K562 (cell line): ENCODE measurements around the gene CD82. TPM values are rescaled to one million over a fixed set of nuclear protein-coding genes. Genes with fewer than 3 reads are reported as not detected.

Experiments
- ATAC-seq: fragments of 200-7000 bp; cut with Tn5 transposase; 3 replicates; pipeline ENCODE4 v1.9.1; 2020; ENCODE audit warnings: moderate library complexity
- BruUV-seq: library from RNA; stranded (reverse); fragments of 400-500 nt; replicated peaks from 2 replicates; lab custom pipeline; 2021; lab: Mats Ljungman, UMichigan
- CTCF ChIA-PET: fragments of 300-600 bp; formaldehyde crosslinking; extraction: SDS; loops from one replicate; lab custom pipeline; 2021; ENCODE audit warnings: low intra/inter-chr PET ratio; lab: Yijun Ruan, JAX
- POLR2A ChIA-PET: fragments of 300-600, 350-650 bp; sonication (Branson Sonifier 250); formaldehyde crosslinking; extraction: SDS; loops from one replicate; lab custom pipeline; 2021; ENCODE audit warnings: antibody characterized with exemption, inconsistent platforms; lab: Yijun Ruan, JAX
- DNase-seq, 4 experiments: peaks; one replicate each; pipeline versions ENCODE4 v3.0.0 to v3.0.0-alpha.2; 2011 to 2018; ENCODE audit warnings: low spot score in 3 of 4, mixed read lengths in 3 of 4; ENCODE audit errors: extremely low read depth in 1 of 4
- FAIRE-seq: peaks from 2 replicates; lab custom pipeline; 2011; peaks lifted over from hg19 to GRCh38; lab: Jason Lieb, UNC
- H2AFZ ChIP-seq: 2 replicates; pipeline ENCODE4 v1.6.0; 2011; ENCODE audit warnings: low read depth, low read length, control low read depth, inconsistent platforms
- H3K27ac ChIP-seq: fragments of 200-600 bp; 3 replicates; pipeline ENCODE4 v1.8.0; 2011; ENCODE audit warnings: low read depth, mild to moderate bottlenecking, control low read depth, inconsistent platforms, low read length, moderate library complexity, mixed read lengths; ENCODE audit errors: extremely low read depth
- H3K27me3 ChIP-seq, 2 experiments: fragments of 300-600 bp in 1 of 2; 2 replicates in 1 of 2; 3 replicates in 1 of 2; pipeline versions ENCODE4 v1.6.0 to v1.8.0; 2011; ENCODE audit warnings: inconsistent platforms in 2 of 2, low read length in 2 of 2, mild to moderate bottlenecking in 1 of 2, mixed read lengths in 1 of 2, moderate library complexity in 1 of 2; ENCODE audit not compliant: control insufficient read depth in 2 of 2, insufficient read depth in 2 of 2
- H3K36me3 ChIP-seq: fragments of 300-600 bp; 3 replicates; pipeline ENCODE4 v1.8.0; 2011; ENCODE audit warnings: mild to moderate bottlenecking, low read length, inconsistent platforms; ENCODE audit not compliant: control insufficient read depth, insufficient read depth
- H3K4me1 ChIP-seq, 2 experiments: fragments of 200-600 bp in 1 of 2; replicated peaks in 1 of 2; 2 replicates in 1 of 2; 3 replicates in 1 of 2; pipeline versions ENCODE4 v1.5.1 to v1.8.0; 2011; ENCODE audit warnings: inconsistent platforms in 2 of 2, low read length in 2 of 2, mild to moderate bottlenecking in 1 of 2, mixed read lengths in 1 of 2, moderate library complexity in 1 of 2; ENCODE audit not compliant: control insufficient read depth in 2 of 2, insufficient read depth in 2 of 2
- H3K4me2 ChIP-seq: 2 replicates; pipeline ENCODE4 v1.6.1; 2011; ENCODE audit warnings: low read length, control low read depth, inconsistent platforms, mixed read lengths; ENCODE audit not compliant: insufficient read depth
- H3K4me3 ChIP-seq: fragments of 200-600 bp; sonication (generic), shearing (Covaris generic); 2 replicates; pipeline ENCODE4 v1.5.1; 2016; ENCODE audit warnings: control low read depth, inconsistent platforms
- H3K79me2 ChIP-seq: fragments of 200-600 bp; 3 replicates; pipeline ENCODE4 v1.8.0; 2011; ENCODE audit warnings: low read length, inconsistent platforms; ENCODE audit not compliant: control insufficient read depth, insufficient read depth
- H3K9ac ChIP-seq, 2 experiments: 2 replicates each; pipeline versions ENCODE4 v1.6.0 to v1.6.1; 2011; ENCODE audit warnings: low read depth in 2 of 2, low read length in 2 of 2, control low read depth in 1 of 2, inconsistent platforms in 1 of 2, mild to moderate bottlenecking in 1 of 2, mixed read lengths in 1 of 2; ENCODE audit not compliant: insufficient read depth in 1 of 2
- H3K9me1 ChIP-seq: one replicate; pipeline ENCODE4 v1.6.0; 2011; ENCODE audit warnings: inconsistent platforms, mild to moderate bottlenecking, low read length, moderate library complexity; ENCODE audit not compliant: control insufficient read depth, insufficient read depth
- H3K9me3 ChIP-seq: replicated peaks from 2 replicates; pipeline ENCODE4 v1.5.1; 2011; ENCODE audit warnings: low read depth, low read length, inconsistent platforms; ENCODE audit not compliant: control insufficient read depth, insufficient read depth
- H4K20me1 ChIP-seq: replicated peaks from 2 replicates; pipeline ENCODE4 v1.6.1; 2011; ENCODE audit warnings: low read length, inconsistent platforms, mixed read lengths; ENCODE audit not compliant: control insufficient read depth, insufficient read depth
- CUX1 ChIP-seq: fragments of 200-800 bp; sonication (Bioruptor generic); IDR thresholded peaks from 2 replicates; pipeline ENCODE4 v1.6.1; 2016; ENCODE audit warnings: missing genetic modification characterization, missing compliant biosample characterization
- ID3 ChIP-seq, 2 experiments: fragments of 250-450 bp in 1 of 2; fragments of 450-650 bp in 1 of 2; sonication (Bioruptor Pico) in 1 of 2; IDR thresholded peaks; 2 replicates each; pipeline versions ENCODE4 v1.6.1 to v1.8.0; 2016 to 2021; ENCODE audit warnings: mild to moderate bottlenecking in 2 of 2, moderate library complexity in 2 of 2, missing compliant biosample characterization in 1 of 2, missing genetic modification characterization in 1 of 2
- ILF3 ChIP-seq: fragments of 450-650 bp; IDR thresholded peaks from 2 replicates; pipeline ENCODE4 v1.6.1; 2018; ENCODE audit warnings: antibody characterized with exemption, mild to moderate bottlenecking, moderate library complexity, borderline replicate concordance
- KAT7 ChIP-seq: sonication (generic); formaldehyde crosslinking; IDR thresholded peaks from 2 replicates; pipeline ENCODE4 v1.8.0; 2022; ENCODE audit warnings: missing genetic modification reagents, mild to moderate bottlenecking, borderline replicate concordance
- MEIS2 ChIP-seq: fragments of 450-650 bp; IDR thresholded peaks from 2 replicates; pipeline ENCODE4 v1.6.1; 2014; ENCODE audit warnings: mild to moderate bottlenecking; ENCODE audit not compliant: partially characterized antibody
- MITF ChIP-seq: IDR thresholded peaks from 2 replicates; pipeline ENCODE4 v1.6.1; 2014; ENCODE audit warnings: antibody characterized with exemption
- POLR2G ChIP-seq: fragments of 200-400 bp; formaldehyde crosslinking; IDR thresholded peaks from 2 replicates; pipeline ENCODE4 v1.6.1; 2017; ENCODE audit warnings: low read depth, mild to moderate bottlenecking, antibody characterized with exemption, low read length, moderate library complexity
- WGBS: fragments of 100-300 bp; shearing (Covaris generic); methylation state at CpG from one replicate; pipeline ENCODE4 v1.1.6; 2016; ENCODE audit warnings: low coverage, mixed read lengths; ENCODE audit not compliant: insufficient coverage; ENCODE audit errors: missing lambda C conversion rate; 5-methylcytosine and 5-hydroxymethylcytosine counted together
- in situ Hi-C: fragments of 300-500 bp; cut with MboI; formaldehyde crosslinking; loops from 4 replicates; pipeline ENCODE4 v1.15.0; 2018; ENCODE audit warnings: inconsistent platforms, mixed read lengths
- intact Hi-C: fragments of 100-400 bp; cut with micrococcal nuclease; formaldehyde crosslinking; loops from 2 replicates; pipeline ENCODE4 v1.14.2; 2022
- polyA plus RNA-seq, 8 experiments: library from polyadenylated mRNA; depleted of rRNA in 4 of 8; stranded (reverse) in 5 of 8; unstranded in 3 of 8; fragments of >200 nt; fragmentation: Nextera tagmentation in 2 of 8; fragmentation: Illumina TruSeq in 1 of 8; extraction: Ambion mirVana in 2 of 8; extraction: Trizol in 1 of 8; gene quantifications; 2 replicates each; pipeline versions ENCODE4 v1.2.1 to v1.2.3, GENCODE V29; 2011 to 2014; ENCODE audit warnings: inconsistent platforms in 1 of 8, missing spikeins in 1 of 8
- total RNA-seq, 7 experiments: library from RNA; depleted of rRNA in 6 of 7; stranded (reverse); fragments of >200 nt in 6 of 7; fragmentation: Illumina TruSeq in 2 of 7; extraction: Trizol in 2 of 7; gene quantifications; 2 replicates each; pipeline versions ENCODE4 v1.2.1 to v1.2.3, GENCODE V29; 2011 to 2021; ENCODE audit warnings: low replicate concordance in 1 of 7
- TF ChIP-seq, protein P1 (sequence below): fragments of 250-450 bp; sonication (Bioruptor Pico); IDR thresholded peaks from 2 replicates; pipeline ENCODE4 v1.9.0; 2021; ENCODE audit warnings: mild to moderate bottlenecking
- TF ChIP-seq, protein P2 (sequence below): fragments of 450-650 bp; IDR thresholded peaks from 2 replicates; pipeline ENCODE4 v1.6.1; 2016
- TF ChIP-seq, protein P3 (sequence below): fragments of 250-450 bp; sonication (Bioruptor Pico); IDR thresholded peaks from 2 replicates; pipeline ENCODE4 v1.5.0; 2022; ENCODE audit warnings: mild to moderate bottlenecking

CD82 gene
- total and polyA plus RNA-seq, 9 of the 15 experiments (the other 6 are each of a cell fraction or from before 2014, with no cell fraction given): 0.27 to 9.4 (median 3.0) TPM

GRCh38 chr11:44550123-44550522 is 15.3 kb upstream of the CD82 start:
- in situ Hi-C loops: no loop called here
- WGBS: 19% methylated on average over 8 of the region's 8 CpGs
- CTCF ChIA-PET: no interaction called here
- TF ChIP-seq, protein P1, sequence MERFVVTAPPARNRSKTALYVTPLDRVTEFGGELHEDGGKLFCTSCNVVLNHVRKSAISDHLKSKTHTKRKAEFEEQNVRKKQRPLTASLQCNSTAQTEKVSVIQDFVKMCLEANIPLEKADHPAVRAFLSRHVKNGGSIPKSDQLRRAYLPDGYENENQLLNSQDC: no peak
- TF ChIP-seq MITF (no peak), POLR2G (no peak), MEIS2 (peak; percentile 41), KAT7 (CRISPR knock-in tag) (no peak), CUX1 (CRISPR knock-in tag) (0 out of 2 replicates have a peak, but pooled peaks have one; percentile 25), ID3 (CRISPR knock-in tag; IDR thresholded peaks at IDR 0.05) (no peak), ID3 (tag; IDR thresholded peaks at IDR 0.05) (no peak), ILF3 (no peak)
- TF ChIP-seq, protein P2, sequence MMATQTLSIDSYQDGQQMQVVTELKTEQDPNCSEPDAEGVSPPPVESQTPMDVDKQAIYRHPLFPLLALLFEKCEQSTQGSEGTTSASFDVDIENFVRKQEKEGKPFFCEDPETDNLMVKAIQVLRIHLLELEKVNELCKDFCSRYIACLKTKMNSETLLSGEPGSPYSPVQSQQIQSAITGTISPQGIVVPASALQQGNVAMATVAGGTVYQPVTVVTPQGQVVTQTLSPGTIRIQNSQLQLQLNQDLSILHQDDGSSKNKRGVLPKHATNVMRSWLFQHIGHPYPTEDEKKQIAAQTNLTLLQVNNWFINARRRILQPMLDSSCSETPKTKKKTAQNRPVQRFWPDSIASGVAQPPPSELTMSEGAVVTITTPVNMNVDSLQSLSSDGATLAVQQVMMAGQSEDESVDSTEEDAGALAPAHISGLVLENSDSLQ: peak; percentile 35; the same call in 1 of the 2 replicates
- TF ChIP-seq, protein P3, sequence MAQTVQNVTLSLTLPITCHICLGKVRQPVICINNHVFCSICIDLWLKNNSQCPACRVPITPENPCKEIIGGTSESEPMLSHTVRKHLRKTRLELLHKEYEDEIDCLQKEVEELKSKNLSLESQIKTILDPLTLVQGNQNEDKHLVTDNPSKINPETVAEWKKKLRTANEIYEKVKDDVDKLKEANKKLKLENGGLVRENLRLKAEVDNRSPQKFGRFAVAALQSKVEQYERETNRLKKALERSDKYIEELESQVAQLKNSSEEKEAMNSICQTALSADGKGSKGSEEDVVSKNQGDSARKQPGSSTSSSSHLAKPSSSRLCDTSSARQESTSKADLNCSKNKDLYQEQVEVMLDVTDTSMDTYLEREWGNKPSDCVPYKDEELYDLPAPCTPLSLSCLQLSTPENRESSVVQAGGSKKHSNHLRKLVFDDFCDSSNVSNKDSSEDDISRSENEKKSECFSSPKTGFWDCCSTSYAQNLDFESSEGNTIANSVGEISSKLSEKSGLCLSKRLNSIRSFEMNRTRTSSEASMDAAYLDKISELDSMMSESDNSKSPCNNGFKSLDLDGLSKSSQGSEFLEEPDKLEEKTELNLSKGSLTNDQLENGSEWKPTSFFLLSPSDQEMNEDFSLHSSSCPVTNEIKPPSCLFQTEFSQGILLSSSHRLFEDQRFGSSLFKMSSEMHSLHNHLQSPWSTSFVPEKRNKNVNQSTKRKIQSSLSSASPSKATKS: no peak

More at GRCh38 chr11:44550123-44550522, 15.3 kb upstream of the CD82 start:
- intact Hi-C loops: no loop called here
- Histone ChIP-seq H3K4me3 (no peak overlapping the region), H4K20me1 (no peaks in the 10 kb centered on the region), H3K9me3 (no peaks in the 10 kb centered on the region; the same call in 1 of the 2 replicates), H3K79me2 (no peaks in the 10 kb centered on the region), H2AFZ (peak overlapping the region; percentile 77), H3K27ac (peak overlapping the region; percentile 54; the same call in 2 of the 3 replicates), H3K9ac (no peak overlapping the region), H3K4me1 (peaks cover 9 to 40% of the 10 kb centered on the region in 2 experiments), H3K27me3 (no peaks in the 10 kb centered on the region), H3K4me2 (peak overlapping the region; percentile 52; the same call in 1 of the 2 replicates), H3K9me1 (no peaks in the 10 kb centered on the region), H3K36me3 (no peaks in the 10 kb centered on the region; the same call in 2 of the 3 replicates)
- DNase-seq: peak in 1 of 4 experiments; percentile 38
- peak; percentile 63 for ATAC-seq
- POLR2A ChIA-PET: interaction anchor here (0.6 kb wide), 1 partner anchor 25 kb away, joined by 3 read pairs; no protein-coding TSS in a partner anchor
- no peak for FAIRE-seq
- no TSS peak for BruUV-seq
